H9 (cell line): Measurements from ENCODE around the gene IL6R. TPM values are rescaled to one million over a fixed set of nuclear protein-coding genes. Genes with fewer than 3 reads are reported as not detected.

Source experiments
- DNase-seq: peaks from one replicate; pipeline ENCODE4 v3.0.0-alpha.2; 2017
- H2AFZ ChIP-seq: one replicate; pipeline ENCODE4 v1.6.1; 2013; ENCODE audit warnings: mild to moderate bottlenecking, low read length, control low read depth, moderate library complexity
- H2AK5ac ChIP-seq: 2 replicates; pipeline ENCODE4 v1.6.1; 2013; ENCODE audit warnings: low read length, control low read depth, mixed read lengths; ENCODE audit not compliant: insufficient read length
- H2BK120ac ChIP-seq: one replicate; pipeline ENCODE4 v1.6.1; 2013; ENCODE audit warnings: low read depth, mild to moderate bottlenecking, low read length, control low read depth, inconsistent platforms; ENCODE audit not compliant: poor library complexity, severe bottlenecking
- H2BK12ac ChIP-seq: 2 replicates; pipeline ENCODE4 v1.6.1; 2013; ENCODE audit warnings: low read length, control low read depth, mixed read lengths, low read depth; ENCODE audit not compliant: insufficient read length
- H2BK15ac ChIP-seq: 2 replicates; pipeline ENCODE4 v1.6.1; 2013; ENCODE audit warnings: low read depth, low read length, control low read depth
- H2BK20ac ChIP-seq: one replicate; pipeline ENCODE4 v1.6.1; 2013; ENCODE audit warnings: low read depth, mild to moderate bottlenecking, low read length, control low read depth, inconsistent platforms; ENCODE audit not compliant: poor library complexity, severe bottlenecking
- H2BK5ac ChIP-seq: 2 replicates; pipeline ENCODE4 v1.6.1; 2013; ENCODE audit warnings: low read length, control low read depth, mixed read lengths; ENCODE audit not compliant: insufficient read length
- H3K14ac ChIP-seq: 2 replicates; pipeline ENCODE4 v1.6.1; 2013; ENCODE audit warnings: low read length, control low read depth; ENCODE audit not compliant: insufficient read depth
- H3K18ac ChIP-seq: 2 replicates; pipeline ENCODE4 v1.6.1; 2013; ENCODE audit warnings: low read depth, mild to moderate bottlenecking, mixed read lengths, low read length, control low read depth; ENCODE audit not compliant: insufficient read length
- H3K23ac ChIP-seq: 2 replicates; pipeline ENCODE4 v1.6.1; 2013; ENCODE audit warnings: low read length, control low read depth, mixed read lengths, low read depth; ENCODE audit not compliant: insufficient read length
- H3K23me2 ChIP-seq: 2 replicates; pipeline ENCODE4 v1.6.1; 2013; ENCODE audit warnings: low read depth, mild to moderate bottlenecking, mixed read lengths, low read length, control low read depth; ENCODE audit not compliant: insufficient read length, poor library complexity, severe bottlenecking
- H3K27ac ChIP-seq: 2 replicates; pipeline ENCODE4 v1.5.1; 2013; ENCODE audit warnings: low read length, control low read depth, mixed read lengths, low read depth; ENCODE audit not compliant: insufficient read length
- H3K27me3 ChIP-seq: 2 replicates; pipeline ENCODE4 v1.6.1; 2013; ENCODE audit warnings: low read length, control low read depth, inconsistent platforms; ENCODE audit not compliant: insufficient read depth
- H3K4ac ChIP-seq: 2 replicates; pipeline ENCODE4 v1.6.1; 2013; ENCODE audit warnings: low read depth, mild to moderate bottlenecking, control low read depth, inconsistent platforms, low read length, moderate library complexity
- H3K4me1 ChIP-seq: 2 replicates; pipeline ENCODE4 v1.6.1; 2013; ENCODE audit warnings: low read length, control low read depth, inconsistent platforms; ENCODE audit not compliant: insufficient read depth
- H3K4me2 ChIP-seq: 2 replicates; pipeline ENCODE4 v1.6.1; 2013; ENCODE audit warnings: low read length, control low read depth, mixed read lengths; ENCODE audit not compliant: insufficient read length, insufficient read depth
- H3K56ac ChIP-seq: 2 replicates; pipeline ENCODE4 v1.6.1; 2013; ENCODE audit warnings: low read depth, mild to moderate bottlenecking, mixed read lengths, low read length, control low read depth; ENCODE audit not compliant: insufficient read length
- H3K79me1 ChIP-seq: 2 replicates; pipeline ENCODE4 v1.6.1; 2013; ENCODE audit warnings: low read depth, mild to moderate bottlenecking, moderate library complexity, low read length, control low read depth, inconsistent platforms; ENCODE audit not compliant: insufficient read depth, poor library complexity, severe bottlenecking
- H3K79me2 ChIP-seq: 2 replicates; pipeline ENCODE4 v1.6.1; 2013; ENCODE audit warnings: low read length, control low read depth, inconsistent platforms; ENCODE audit not compliant: insufficient read depth
- H3K9ac ChIP-seq: 2 replicates; pipeline ENCODE4 v1.6.1; 2013; ENCODE audit warnings: low read length, control low read depth, mixed read lengths; ENCODE audit not compliant: insufficient read length; ENCODE audit errors: extremely low read depth
- H3K9me3 ChIP-seq: one replicate; pipeline ENCODE4 v1.6.1; 2013; ENCODE audit warnings: low read depth, low read length, inconsistent platforms; ENCODE audit not compliant: control insufficient read depth
- H3T11ph ChIP-seq: one replicate; pipeline ENCODE4 v1.6.1; 2013; ENCODE audit warnings: mild to moderate bottlenecking, low read length, control low read depth, inconsistent platforms
- H4K20me1 ChIP-seq: one replicate; pipeline ENCODE4 v1.6.1; 2013; ENCODE audit not compliant: control insufficient read depth, insufficient read length, insufficient read depth
- H4K5ac ChIP-seq: 2 replicates; pipeline ENCODE4 v1.6.1; 2013; ENCODE audit warnings: low read depth, mild to moderate bottlenecking, mixed read lengths, low read length, control low read depth; ENCODE audit not compliant: insufficient read length
- H4K8ac ChIP-seq: replicated peaks from 2 replicates; pipeline ENCODE4 v1.6.1; 2013; ENCODE audit warnings: low read length, control low read depth, mixed read lengths, low read depth; ENCODE audit not compliant: insufficient read length
- H4K91ac ChIP-seq: 2 replicates; pipeline ENCODE4 v1.6.1; 2013; ENCODE audit warnings: low read depth, mild to moderate bottlenecking, moderate library complexity, mixed read lengths, low read length, control low read depth; ENCODE audit not compliant: insufficient read length
- H3K27ac Mint-ChIP-seq, 3 experiments: 2 replicates in 2 of 3; 3 replicates in 1 of 3; pipeline ENCODE4 v1.8.0; 2020 to 2021; ENCODE audit warnings: mixed read lengths in 3 of 3, mild to moderate bottlenecking in 1 of 3, moderate library complexity in 1 of 3
- H3K27me3 Mint-ChIP-seq: 2 replicates; pipeline ENCODE4 v1.8.0; 2021; ENCODE audit warnings: low read depth, mild to moderate bottlenecking, moderate library complexity, mixed read lengths
- H3K36me3 Mint-ChIP-seq, 3 experiments: 2 replicates in 2 of 3; 3 replicates in 1 of 3; pipeline ENCODE4 v1.8.0; 2020 to 2021; ENCODE audit warnings: low read depth in 3 of 3, mixed read lengths in 3 of 3; ENCODE audit not compliant: insufficient read depth in 1 of 3
- H3K4me1 Mint-ChIP-seq, 2 experiments: 2 replicates each; pipeline ENCODE4 v1.8.0; 2020; ENCODE audit warnings: mixed read lengths in 2 of 2
- H3K4me3 Mint-ChIP-seq, 2 experiments: 2 replicates in 1 of 2; 3 replicates in 1 of 2; pipeline ENCODE4 v1.8.0; 2020 to 2021; ENCODE audit warnings: mild to moderate bottlenecking in 2 of 2, mixed read lengths in 2 of 2, moderate library complexity in 1 of 2
- H3K9me3 Mint-ChIP-seq, 2 experiments: 2 replicates in 1 of 2; 3 replicates in 1 of 2; pipeline ENCODE4 v1.8.0; 2020; ENCODE audit warnings: mild to moderate bottlenecking in 2 of 2, mixed read lengths in 2 of 2, moderate library complexity in 1 of 2
- CTCF ChIP-seq: fragments of 200-600 bp; sonication (generic); conservative IDR thresholded peaks from 3 replicates; pipeline ENCODE4 v1.8.0; 2021; ENCODE audit warnings: antibody characterized with exemption, mild to moderate bottlenecking
- WGBS: extraction: QIAGEN DNeasy Blood & Tissue Kit; methylation state at CpG from one replicate; pipeline ENCODE4 v1.1.7; 2013; ENCODE audit warnings: missing lambda C conversion rate, low lambda C conversion rate, mixed read lengths; ENCODE audit not compliant: insufficient read length; ENCODE audit errors: extremely low coverage; 5-methylcytosine and 5-hydroxymethylcytosine counted together
- total RNA-seq: library from RNA; stranded (reverse); gene quantifications from 2 replicates; pipeline ENCODE4 v1.2.1, GENCODE V29; 2021

IL6R gene
- total RNA-seq, 1 experiment from 2014 or later: 1.7 TPM

DNA sequence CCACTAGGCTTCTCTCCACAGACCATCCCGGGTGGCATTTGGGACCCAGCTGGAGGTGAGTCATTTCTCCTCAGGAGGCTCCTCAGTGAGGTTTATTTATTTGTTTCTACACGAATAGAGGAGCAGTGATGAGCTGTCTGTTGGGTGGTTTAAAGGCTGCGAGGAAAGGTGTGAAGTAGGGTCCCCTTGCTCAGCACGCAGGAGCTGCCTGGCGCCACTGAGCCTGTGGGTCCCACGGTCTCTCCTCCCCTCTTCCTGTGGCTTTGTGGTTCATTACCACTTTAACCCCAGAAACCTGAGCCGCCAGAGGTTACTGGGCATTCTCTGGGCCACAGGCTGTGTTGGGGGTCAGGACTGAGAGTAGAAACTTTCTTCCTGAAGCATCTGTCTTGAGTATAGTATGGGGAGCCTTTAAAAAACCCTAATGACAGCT, 39.9 kb downstream of the IL6R start:
- Histone ChIP-seq H3K23ac (no peak overlapping the region), H3K4ac (no peak overlapping the region), H3K79me2 (no peaks in the 10 kb centered on the region), H3K23me2 (no peaks in the 10 kb centered on the region), H2BK20ac (no peak overlapping the region), H3K9ac (no peak overlapping the region), H3K14ac (no peak overlapping the region), H4K5ac (no peak overlapping the region), H4K91ac (no peak overlapping the region), H3K4me1 (peaks cover 3% of the 10 kb centered on the region; the same call in 1 of the 2 replicates), H3K18ac (no peak overlapping the region), H4K8ac (no peak overlapping the region), H2BK12ac (no peak overlapping the region), H2AK5ac (no peak overlapping the region), H3K4me2 (no peak overlapping the region), H2BK5ac (no peak overlapping the region), H2BK120ac (no peak overlapping the region), H3K79me1 (no peaks in the 10 kb centered on the region), H3K27me3 (no peaks in the 10 kb centered on the region), H3K56ac (no peak overlapping the region), H2AFZ (no peak overlapping the region), H3T11ph (no peak overlapping the region), H3K27ac (no peak overlapping the region), H2BK15ac (no peak overlapping the region), H4K20me1 (no peaks in the 10 kb centered on the region), H3K9me3 (no peaks in the 10 kb centered on the region)
- Mint-ChIP-seq H3K27ac (no peak overlapping the region), H3K27me3 (peaks cover 3% of the 10 kb centered on the region), H3K4me1 (peaks cover 7 to 10% of the 10 kb centered on the region in 2 experiments), H3K9me3 (no peaks in the 10 kb centered on the region), H3K4me3 (no peak overlapping the region), H3K36me3 (no peaks in the 10 kb centered on the region)
- WGBS: no CpG with 5 or more reads among the region's 7 CpGs
- TF ChIP-seq CTCF: no peak
- DNase-seq: no peak
